GM19324 (cell line): ENCODE data around the gene PI4K2A.

Experiments
- ATAC-seq: cut with Tn5 transposase; IDR thresholded peaks from one replicate; pipeline ENCODE4 v1.9.1; 2021; ENCODE audit warnings: mild to moderate bottlenecking, moderate library complexity; ENCODE audit not compliant: unreplicated experiment, low FRiP score

The PI4K2A gene

DNA sequence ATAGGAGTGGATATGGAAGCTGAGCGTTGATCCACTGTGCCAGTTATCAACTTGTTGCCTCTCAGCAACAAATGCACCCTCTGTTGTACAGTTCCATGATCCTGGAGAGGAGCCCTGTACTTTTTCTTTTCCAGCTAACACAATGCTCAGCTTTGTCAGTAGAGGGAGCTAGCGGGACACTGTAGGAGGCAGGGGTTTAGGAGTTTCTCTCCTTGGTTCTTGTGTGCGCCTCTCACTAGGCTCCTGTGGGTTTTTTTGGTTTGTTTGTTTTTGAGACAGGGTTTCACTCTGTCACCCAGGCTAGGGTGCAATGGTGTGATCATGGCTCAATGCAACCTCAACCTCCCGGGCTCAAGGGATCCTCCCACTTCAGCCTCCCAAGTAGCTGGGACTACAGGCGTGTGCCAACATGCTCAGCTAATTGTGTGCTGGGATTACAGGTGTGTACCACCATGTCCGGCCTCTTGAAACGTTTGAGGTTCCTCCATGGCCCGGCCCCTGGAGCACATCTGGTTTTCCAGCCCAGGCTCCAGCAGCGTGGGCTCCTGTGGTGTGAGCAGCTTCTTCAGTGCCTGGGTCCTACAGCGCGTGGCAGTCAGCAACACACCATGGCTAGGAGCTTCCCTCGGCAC is 61.1 kb downstream of the PI4K2A start:
- no peak for ATAC-seq

DNA sequence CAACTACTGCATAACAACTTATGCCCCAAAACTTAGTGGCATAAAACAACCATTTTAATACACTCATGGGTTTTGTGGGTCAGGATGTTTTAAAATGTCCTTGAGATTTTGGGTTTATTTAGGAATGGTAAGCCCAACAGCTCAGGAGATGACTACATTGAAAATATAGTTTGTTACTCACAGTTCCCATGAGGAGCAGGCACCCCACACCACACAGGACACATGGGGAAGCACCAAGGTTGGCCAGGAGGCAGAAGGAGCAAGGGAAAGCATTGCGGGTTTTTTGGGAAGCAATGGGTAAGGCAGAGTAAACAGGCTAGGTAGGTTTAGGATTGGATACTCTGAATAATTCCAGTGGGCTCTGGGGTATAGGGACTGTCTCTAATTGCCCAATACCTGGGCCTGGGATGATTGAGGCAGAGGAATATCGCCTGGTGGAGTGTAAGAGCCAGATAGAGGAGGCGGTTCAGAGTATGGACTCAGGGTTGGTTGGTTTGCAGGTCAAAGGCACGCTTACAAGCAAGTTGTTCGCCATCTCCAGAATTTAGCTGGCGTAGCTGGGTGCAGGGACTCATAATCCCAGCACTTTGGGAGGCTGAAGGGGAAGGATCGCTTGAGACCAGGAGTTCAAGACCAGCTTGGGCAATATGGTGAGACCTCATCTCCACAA is 63.1 kb downstream of the PI4K2A start:
- no peak for ATAC-seq

DNA sequence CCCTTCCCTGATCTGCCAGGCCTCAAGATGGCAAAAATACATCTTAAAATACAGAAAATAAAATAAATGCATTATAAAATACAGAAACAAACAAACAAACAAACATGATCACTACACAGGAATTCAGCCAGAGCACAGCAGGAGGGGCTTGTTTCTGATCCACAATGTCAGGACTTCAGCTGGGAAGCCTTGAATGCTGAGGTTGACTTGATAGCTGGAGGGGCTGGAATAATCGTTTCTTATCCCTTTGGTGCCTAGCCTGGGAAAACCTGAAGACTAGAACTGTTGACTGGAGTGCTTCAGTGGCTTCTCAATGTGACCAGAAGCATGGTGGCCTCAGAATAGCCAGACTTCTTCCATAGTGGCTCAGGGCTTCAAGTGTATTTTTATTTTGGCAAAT is 63.9 kb downstream of the PI4K2A start:
- no peak for ATAC-seq

DNA sequence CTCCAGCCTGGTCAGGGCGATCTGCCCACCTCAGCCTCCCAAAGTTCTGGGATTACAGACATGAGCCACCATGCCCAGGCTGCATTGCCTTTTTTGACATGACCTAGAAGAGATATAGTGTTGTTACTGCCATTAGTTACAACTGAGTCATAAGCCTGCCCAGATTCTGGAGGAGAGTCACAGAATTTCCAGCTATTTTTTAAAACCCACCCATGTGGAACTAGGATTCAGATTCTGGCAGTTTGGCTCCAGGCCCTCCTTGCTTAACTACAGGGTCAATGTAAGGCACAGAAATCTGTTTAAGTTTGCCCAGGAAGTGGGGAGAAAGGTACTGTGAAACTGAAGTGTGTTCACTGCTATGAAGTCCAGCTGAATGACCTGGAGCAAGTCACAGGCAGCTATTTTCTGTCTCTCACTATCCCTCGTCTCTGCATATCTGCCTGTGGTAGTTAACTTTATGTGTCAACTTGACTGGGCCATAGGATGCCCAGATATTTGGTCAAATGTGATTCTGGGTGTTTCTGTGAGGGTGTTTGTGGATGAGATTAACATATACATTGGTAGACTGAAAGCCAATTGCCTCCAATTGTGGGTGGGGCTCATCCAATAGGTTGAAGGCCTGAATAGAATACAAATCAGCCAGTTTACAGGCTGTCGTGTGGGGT is 64.7 kb downstream of the PI4K2A start:
- no peak for ATAC-seq

DNA sequence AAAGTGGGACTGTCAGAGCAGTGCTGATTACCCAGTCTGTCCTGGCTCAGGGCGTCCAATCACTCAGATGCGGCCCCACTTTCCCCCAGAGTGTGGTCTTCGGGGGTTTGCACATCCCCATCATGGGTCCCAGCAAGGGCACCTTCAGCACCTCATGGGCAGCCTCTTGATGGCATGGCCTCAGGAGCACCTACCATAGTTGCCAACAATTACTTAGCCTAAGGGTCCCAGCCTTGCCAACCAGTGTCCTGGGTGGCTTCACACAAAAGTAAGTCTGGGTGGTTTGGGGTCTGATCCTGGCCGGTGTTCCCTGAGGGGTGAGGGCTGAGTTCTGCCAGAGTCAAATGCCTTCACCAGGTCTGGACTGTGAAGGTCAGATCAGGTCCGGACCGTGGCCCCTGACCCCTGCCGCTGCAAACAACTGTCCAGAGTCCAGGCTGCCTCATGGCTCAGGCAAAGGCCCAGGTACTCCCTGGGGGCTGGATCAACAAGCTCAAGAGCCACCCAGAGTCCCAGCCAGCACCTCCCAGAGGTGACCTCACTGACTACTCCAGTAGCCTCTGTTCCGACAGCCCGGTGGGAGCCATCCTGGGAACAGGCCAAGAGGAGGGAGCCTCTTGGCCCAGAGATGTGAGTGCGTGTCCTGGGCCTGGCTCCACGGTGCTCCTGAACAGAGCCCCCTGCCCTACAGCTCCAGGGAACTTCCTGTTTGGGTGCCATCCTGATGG is 66.8 kb downstream of the PI4K2A start:
- ATAC-seq, result no peak

DNA sequence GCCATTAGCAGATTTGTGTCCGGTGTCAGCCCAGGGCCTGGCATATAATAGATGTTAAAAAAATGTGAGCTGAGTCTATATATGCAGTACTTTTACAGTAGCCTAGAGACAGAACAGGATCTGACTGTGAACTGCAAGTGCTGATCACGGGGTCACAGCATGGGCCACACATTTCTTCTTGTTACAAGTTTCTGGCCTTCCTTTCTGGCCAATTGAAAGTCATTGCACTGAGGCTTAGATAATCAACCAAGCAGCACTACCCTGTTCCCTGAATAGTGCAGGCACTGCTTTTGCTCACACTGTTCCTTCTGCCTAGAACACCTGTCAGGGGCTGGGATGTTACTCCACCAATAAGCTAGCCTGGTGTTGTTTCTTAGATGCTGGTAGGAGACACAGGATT is 67.7 kb downstream of the PI4K2A start:
- no peak for ATAC-seq

DNA sequence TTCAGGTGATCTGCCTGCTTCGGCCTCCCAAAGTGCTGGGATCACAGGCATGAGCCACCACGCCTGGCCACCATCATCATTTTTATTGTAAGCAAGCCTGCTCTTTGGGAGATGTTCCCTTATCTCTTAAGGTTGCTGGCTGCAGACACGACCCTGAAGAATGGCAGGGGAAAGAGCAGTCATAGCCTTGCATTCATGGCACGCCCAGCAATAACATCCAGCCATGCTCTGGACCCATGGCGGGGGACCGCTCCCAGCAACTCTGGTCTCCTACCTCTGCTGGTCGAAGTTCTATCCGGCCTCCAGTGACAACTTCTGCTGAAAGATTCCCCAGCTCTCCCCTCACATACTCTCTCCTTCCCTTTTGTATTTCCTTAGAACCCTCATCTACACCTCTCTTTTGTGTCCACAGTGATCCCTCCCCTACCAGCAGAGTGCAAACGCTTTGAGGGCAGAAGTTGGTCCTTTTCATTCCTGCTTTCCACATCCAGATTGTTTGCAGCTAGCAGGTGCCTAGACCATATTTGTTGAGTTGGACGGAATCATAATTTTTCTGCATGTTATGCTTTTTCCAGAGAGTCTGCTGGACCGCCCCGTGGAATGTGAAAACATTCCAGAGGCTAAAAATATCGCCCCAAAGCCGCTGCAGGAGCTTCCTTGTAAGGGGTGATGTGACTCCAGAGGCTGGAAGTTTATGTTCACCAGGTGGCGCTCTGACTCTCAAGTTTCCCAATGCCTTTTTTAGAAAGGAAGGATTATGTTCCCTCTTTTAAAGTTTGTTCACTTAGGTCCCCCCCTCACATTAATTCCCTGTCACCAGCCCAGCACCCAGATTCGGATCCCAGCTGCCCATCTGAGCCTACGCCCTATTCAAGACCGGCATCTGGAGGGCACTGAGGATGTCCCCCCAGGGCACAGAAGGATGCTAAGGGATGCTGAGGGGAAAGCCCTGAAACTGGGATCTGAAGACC is 68.8 kb downstream of the PI4K2A start:
- no peak for ATAC-seq

DNA sequence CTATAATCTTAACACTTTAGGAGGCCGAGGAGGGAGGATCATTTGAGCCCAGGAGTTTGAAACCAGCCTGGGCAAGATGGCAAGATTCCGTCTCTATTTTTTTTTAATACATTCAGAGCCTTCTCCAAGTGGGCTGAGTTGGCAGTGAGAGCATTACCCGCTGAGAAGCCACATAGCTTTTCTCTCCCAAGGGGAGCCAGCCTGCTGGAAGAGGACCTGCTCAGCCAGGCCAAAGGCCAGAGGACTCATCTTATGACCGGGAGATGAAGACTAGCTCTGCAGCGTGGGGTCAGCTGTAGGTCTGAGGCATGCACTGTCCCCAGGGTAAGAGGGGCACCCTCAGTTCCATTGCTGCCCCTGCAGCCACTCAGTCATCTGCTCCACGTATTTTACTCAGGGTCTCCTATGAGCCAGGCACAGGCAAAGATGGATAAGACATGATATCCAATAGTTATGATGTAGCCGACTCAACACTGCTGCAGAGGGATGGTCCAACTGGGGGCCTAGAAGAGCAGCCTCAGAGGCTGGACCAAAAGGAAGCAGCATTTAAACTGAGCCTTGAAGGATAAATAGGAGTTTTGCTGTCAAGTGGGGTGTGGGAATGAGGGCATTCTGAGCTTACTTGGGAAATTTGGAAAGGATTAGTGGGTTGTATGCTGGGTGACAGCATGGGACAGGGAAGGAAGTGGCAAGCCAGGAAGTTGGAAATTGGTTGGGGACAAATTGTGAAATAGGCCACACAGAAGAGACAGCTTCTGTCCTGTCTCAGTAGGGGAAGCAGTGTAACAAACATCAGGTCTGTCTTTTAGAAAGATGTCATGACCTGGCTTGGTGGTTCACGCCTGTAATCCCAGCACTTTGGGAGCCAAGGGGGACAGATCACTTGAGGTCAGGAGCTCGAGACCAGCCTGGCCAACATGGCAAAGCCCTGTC is 71.4 kb downstream of the PI4K2A start:
- no peak for ATAC-seq

DNA sequence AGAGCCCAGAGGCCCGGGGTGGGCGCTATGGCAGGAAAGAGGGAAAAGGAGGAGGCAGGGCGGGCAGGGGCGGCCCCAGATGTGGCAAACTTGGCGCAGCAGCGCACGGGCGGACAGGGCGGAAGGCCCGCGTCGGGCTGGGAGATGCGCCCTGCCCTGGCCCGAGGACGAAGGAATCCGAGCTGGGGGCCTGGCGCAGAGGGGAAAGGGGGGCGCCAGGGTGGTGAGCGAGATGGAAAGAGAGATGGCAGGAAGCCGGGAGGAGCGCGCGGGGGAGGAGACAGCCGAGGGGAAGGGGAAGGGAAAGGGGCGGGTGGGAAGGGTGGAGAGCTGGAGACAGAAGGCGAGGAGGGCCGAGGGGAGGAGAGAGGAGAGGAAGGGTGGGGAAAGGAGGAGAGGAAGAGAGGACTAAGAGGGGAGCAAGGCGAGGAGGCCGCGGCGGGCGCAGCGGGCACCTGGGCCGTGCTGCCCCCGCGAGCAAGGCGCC is 72.9 kb downstream of the PI4K2A start, which contains the start of gene MARVELD1:
MARVELD1 (plus strand) TSS at position 392 of the 487 bp plus-strand sequence. CDS start 147 bp downstream, outside the sequence.
- no peak for ATAC-seq

DNA sequence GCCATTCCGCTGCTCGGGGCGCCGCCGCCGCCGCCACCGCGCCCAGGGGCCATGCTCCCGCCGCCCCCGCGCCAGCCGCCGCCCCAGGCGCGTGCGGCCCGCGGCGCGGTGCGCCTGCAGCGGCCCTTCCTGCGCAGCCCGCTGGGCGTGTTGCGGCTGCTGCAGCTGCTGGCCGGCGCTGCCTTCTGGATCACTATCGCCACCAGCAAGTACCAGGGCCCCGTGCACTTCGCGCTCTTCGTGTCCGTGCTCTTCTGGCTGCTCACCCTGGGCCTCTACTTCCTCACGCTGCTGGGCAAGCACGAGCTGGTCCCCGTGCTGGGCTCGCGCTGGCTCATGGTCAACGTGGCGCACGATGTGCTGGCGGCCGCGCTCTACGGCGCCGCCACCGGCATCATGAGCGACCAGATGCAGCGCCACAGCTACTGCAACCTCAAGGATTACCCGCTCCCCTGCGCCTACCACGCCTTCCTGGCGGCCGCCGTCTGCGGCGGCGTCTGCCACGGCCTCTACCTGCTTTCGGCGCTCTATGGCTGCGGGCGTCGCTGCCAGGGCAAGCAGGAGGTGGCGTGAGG is 73.4 kb downstream of the PI4K2A start:
- peak; percentile 64 for ATAC-seq

DNA sequence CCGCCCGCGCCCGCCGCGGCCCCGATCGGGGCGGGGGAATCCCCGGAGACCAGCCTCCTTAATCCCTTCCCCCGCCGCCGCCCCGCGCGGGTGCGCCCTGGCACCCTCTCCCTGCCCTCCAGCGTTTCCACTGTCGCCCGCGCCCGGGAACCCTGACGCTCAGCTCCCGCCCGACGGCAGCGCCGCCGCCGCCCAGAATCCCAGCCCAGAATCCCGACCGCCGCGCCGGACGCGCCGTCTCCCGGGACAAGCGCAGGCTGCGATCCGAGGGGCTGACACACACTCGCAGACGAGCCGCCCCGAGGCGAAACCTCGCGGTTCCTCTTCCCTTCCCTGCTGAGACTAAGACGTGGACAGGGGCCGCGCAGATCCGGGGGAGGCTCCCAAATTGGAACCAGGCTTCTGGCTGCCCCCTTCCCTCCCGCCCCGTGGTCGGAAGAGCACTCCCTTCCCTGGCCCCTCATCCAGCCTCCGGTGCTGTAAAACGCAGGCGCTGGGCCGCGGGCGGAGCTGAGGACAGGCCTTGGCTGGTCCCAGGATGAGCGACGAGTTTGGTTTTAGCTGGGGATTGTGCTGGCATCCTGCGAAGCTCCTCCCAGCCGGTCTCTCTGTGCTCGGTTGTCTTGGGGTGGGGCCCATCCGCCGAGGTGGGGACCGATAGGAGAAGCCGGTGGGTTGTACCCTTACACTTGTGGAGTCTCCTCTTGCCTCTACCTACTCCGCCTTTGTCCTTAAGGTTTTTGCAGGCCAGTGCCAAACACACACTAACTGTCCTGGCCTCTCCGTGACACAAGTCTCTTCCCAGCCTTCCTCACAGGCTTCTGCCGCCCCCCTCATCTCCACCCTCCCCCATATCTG is 74.2 kb downstream of the PI4K2A start:
- peak; percentile 31 for ATAC-seq

DNA sequence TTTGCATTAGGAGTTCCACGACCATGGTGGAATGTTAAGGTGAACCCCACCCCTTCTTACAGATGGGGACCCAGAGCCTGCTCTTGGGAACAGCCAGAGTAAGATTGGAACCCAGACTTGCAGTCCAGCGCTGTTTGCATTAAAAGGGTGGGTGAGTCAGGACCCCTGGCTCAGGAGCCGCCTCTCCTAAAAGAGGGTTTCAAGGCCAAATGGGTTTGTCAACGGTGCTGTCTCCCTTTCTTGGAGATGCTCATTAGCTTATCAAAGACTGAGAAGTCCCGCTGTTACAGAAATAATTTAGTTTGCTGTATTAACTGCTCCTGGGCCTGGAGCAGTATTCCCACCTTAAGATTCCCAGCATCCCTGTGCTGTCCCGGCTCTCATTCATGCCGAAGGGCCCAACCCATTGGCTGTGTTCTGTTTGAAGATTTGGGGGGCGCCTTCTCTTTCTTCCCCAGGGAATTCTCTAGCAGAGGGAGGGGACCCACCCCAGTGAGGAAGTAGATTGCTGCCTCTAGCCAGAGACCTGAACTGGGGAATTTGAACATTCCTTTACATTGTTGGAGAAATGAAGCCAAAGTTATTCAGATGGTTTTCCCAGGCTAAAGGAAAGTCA is 74.9 kb downstream of the PI4K2A start:
- no peak for ATAC-seq

DNA sequence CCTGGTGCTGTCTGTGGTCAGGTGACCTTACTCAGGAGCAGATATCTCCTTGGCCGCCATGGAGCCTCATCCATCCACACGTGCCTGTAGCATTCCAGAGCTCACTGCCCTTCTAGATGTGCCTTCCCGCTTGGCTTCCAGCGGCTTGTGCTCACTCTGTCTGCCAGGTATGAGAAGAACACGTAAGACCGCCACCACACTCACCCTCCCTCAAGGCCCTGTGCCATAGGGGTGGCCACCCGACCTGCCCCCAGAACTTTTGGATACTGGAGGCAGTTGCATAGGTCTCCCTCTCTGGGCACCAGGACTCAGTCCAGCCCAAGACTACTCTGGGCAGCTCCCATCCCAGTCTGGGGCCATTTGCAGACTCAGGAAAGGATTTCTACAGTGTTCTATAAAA is 77.2 kb downstream of the PI4K2A start:
- ATAC-seq, result no peak

DNA sequence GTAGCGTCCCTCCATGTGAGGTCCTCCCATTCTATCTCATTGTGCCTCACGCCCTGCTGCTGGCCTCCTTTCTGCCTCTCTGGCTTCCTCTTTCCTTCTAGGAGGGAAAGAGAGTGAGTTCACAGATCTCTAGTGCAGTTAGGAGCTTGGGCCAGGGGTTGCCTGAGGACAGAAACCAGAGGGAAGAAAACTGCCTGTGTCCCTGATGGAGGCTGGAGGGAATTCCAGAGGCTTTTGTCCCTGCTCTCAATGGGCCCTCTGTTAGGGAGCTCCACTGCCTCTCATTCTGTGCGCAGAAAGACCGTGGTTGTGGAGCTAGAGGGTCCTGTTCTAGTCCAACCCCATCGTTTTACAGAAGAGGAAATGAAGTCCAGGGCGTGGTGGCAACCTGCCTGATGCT is 77.7 kb downstream of the PI4K2A start:
- no peak for ATAC-seq

DNA sequence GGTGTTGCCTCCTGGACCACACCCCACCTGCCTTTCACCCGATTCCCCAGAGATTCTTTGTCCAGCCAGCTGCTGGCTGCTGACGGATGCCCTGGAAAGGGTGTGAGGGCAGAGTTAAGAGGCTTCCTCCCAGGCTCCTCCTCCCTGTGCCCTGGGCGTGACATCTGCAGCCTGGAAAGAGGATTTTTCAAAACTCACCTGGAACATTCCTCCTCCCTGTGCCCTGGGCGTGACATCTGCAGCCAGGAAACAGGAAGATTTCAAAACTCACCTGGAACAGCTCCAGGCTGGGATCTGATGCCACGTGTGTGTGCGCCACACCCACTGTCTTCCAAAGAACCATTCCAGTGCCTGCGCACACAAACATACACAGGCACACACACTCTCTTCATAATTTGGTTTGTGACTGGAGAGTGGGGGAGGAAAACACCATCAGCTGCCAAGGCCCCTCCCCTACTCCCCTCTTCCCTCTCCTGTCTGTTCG is 78.2 kb downstream of the PI4K2A start:
- ATAC-seq, result no peak

DNA sequence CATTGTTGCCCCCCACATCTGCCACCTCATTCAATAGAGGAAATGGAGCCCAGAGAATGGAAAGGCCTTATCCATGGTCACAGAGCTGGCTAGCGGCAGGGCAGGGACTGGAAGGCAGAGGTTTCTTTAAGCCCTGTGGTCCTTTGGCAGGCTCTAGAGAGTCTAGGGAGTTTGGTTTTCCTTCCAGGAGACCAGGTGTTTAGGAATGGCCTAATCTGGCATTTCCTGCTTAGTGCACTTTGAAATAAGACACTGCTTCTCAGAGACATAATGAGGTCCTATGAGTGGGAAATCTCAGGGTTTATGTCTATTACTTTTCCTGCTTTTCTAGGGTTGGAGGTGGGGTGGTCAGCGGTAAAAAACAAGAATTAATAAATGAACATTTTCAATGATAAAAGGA is 79.1 kb downstream of the PI4K2A start:
- ATAC-seq, result no peak
